GM12878 (cell line): ENCODE measurements around the gene RAP1A. TPM values are rescaled to one million over a fixed set of nuclear protein-coding genes. Genes with fewer than 3 reads are reported as not detected.

ENCODE experiments used
- ATAC-seq: fragments of 200-7000 bp; cut with Tn5 transposase; 3 replicates; pipeline ENCODE4 v1.9.1; 2020; ENCODE audit warnings: mild to moderate bottlenecking, moderate library complexity
- BruUV-seq: library from RNA; stranded (reverse); fragments of 400-500 nt; replicated peaks from 2 replicates; lab custom pipeline; 2021; lab: Mats Ljungman, UMichigan
- CTCF ChIA-PET: fragments of 300-600 bp; sonication (Branson Sonifier 250); formaldehyde crosslinking; extraction: SDS; loops from one replicate; lab custom pipeline; 2021; ENCODE audit warnings: inconsistent platforms; lab: Yijun Ruan, JAX
- POLR2A ChIA-PET: fragments of 350-600 bp; formaldehyde crosslinking; extraction: SDS; loops from one replicate; lab custom pipeline; 2021; ENCODE audit warnings: inconsistent platforms; lab: Charles Lee
- RAD21 ChIA-PET: fragments of 300-600 bp; sonication (Branson Sonifier 250); formaldehyde crosslinking; loops from one replicate; lab custom pipeline; 2023; ENCODE audit warnings: antibody characterized with exemption; ENCODE audit not compliant: unreplicated experiment; lab: Charles Lee
- SMC1A ChIA-PET: fragments of 300-600 bp; sonication (Branson Sonifier 250); formaldehyde crosslinking; loops from one replicate; lab custom pipeline; 2023; ENCODE audit not compliant: unreplicated experiment, uncharacterized antibody; lab: Charles Lee
- DNase-seq: peaks from one replicate; pipeline ENCODE4 v3.0.0-alpha.2; 2011; ENCODE audit warnings: low read depth, low spot score
- FAIRE-seq: peaks from 3 replicates; lab custom pipeline; 2011; peaks lifted over from hg19 to GRCh38; lab: Jason Lieb, UNC
- H2AFZ ChIP-seq: 2 replicates; pipeline ENCODE4 v1.6.0; 2011; ENCODE audit warnings: low read depth, low read length, control low read depth; ENCODE audit not compliant: control insufficient read depth
- H3K27ac ChIP-seq: 2 replicates; pipeline ENCODE4 v1.5.1; 2011; ENCODE audit warnings: control low read depth; ENCODE audit not compliant: control insufficient read depth, insufficient read depth
- H3K27me3 ChIP-seq, 2 experiments: replicated peaks in 1 of 2; 2 replicates each; pipeline versions ENCODE4 v1.6.0 to v1.6.1; 2011; ENCODE audit warnings: low read length in 1 of 2; ENCODE audit not compliant: control insufficient read depth in 2 of 2, insufficient read depth in 2 of 2
- H3K36me3 ChIP-seq, 2 experiments: 2 replicates each; pipeline ENCODE4 v1.5.1; 2011; ENCODE audit warnings: low read length in 1 of 2; ENCODE audit not compliant: control insufficient read depth in 2 of 2, insufficient read depth in 2 of 2
- H3K4me1 ChIP-seq: 2 replicates; pipeline ENCODE4 v1.6.1; 2011; ENCODE audit warnings: mild to moderate bottlenecking, low read length, moderate library complexity, mixed read lengths; ENCODE audit not compliant: control insufficient read depth, insufficient read depth
- H3K4me2 ChIP-seq: 2 replicates; pipeline ENCODE4 v1.6.0; 2011; ENCODE audit warnings: control low read depth; ENCODE audit not compliant: control insufficient read depth, insufficient read depth
- H3K4me3 ChIP-seq: fragments of 200-600 bp; sonication (generic); 2 replicates; pipeline ENCODE4 v1.5.1; 2016
- H3K79me2 ChIP-seq: 2 replicates; pipeline ENCODE4 v1.6.0; 2011; ENCODE audit warnings: low read length; ENCODE audit not compliant: control insufficient read depth, insufficient read depth
- H3K9ac ChIP-seq: 2 replicates; pipeline ENCODE4 v1.8.0; 2011; ENCODE audit warnings: low read length, control low read depth, mixed read lengths; ENCODE audit not compliant: control insufficient read depth, insufficient read depth
- H3K9me3 ChIP-seq: replicated peaks from 3 replicates; pipeline ENCODE4 v1.5.1; 2011; ENCODE audit warnings: mild to moderate bottlenecking, low read length; ENCODE audit not compliant: control insufficient read depth, insufficient read depth
- H4K20me1 ChIP-seq: 2 replicates; pipeline ENCODE4 v1.6.0; 2011; ENCODE audit not compliant: control insufficient read depth, insufficient read depth
- CREB1 ChIP-seq: IDR thresholded peaks from 2 replicates; pipeline ENCODE4 v1.6.1; 2012; ENCODE audit warnings: low read depth, mild to moderate bottlenecking, inconsistent platforms
- EZH2 ChIP-seq: IDR thresholded peaks from 2 replicates; pipeline ENCODE4 v1.6.1; 2012; ENCODE audit warnings: low read depth, mild to moderate bottlenecking, control low read depth, inconsistent platforms, low read length, borderline replicate concordance; ENCODE audit not compliant: control insufficient read depth
- LARP7 ChIP-seq: fragments of 450-650 bp; IDR thresholded peaks from 2 replicates; pipeline ENCODE4 v1.6.1; 2017; ENCODE audit warnings: mild to moderate bottlenecking
- POLR2AphosphoS2 ChIP-seq: IDR thresholded peaks from 2 replicates; pipeline ENCODE4 v1.6.1; 2011; ENCODE audit warnings: low read depth, mild to moderate bottlenecking, low read length, improper control_type of control experiment, moderate library complexity
- SMAD1 ChIP-seq: fragments of 450-650 bp; IDR thresholded peaks from 2 replicates; pipeline ENCODE4 v1.6.1; 2018; ENCODE audit warnings: mild to moderate bottlenecking, low read depth; ENCODE audit not compliant: partially characterized antibody
- SREBF2 ChIP-seq: IDR thresholded peaks from 2 replicates; pipeline ENCODE4 v1.6.1; 2012; ENCODE audit warnings: mild to moderate bottlenecking, low read length
- SRF ChIP-seq, 2 experiments: IDR thresholded peaks; 2 replicates each; pipeline ENCODE4 v1.6.1; 2011; ENCODE audit warnings: low read depth in 2 of 2, low read length in 2 of 2, mild to moderate bottlenecking in 1 of 2, moderate library complexity in 1 of 2
- whole genome bisulfite sequencing: methylation state at CpG from one replicate; pipeline ENCODE4 v1.1.6; 2016; ENCODE audit warnings: low lambda C conversion rate; ENCODE audit not compliant: insufficient replicate concordance, insufficient coverage; ENCODE audit errors: missing lambda C conversion rate; 5-methylcytosine and 5-hydroxymethylcytosine counted together
- in situ Hi-C: fragments of 300-500 bp; cut with MboI; formaldehyde crosslinking; loops from 9 replicates; pipeline ENCODE4 v1.14.3; 2018; ENCODE audit warnings: mixed read lengths
- intact Hi-C: fragments of 100-400 bp; cut with micrococcal nuclease; formaldehyde crosslinking; loops from one replicate; pipeline ENCODE4 v1.14.2; 2022; ENCODE audit not compliant: unreplicated experiment
- polyA plus RNA-seq, 11 experiments: library from polyadenylated mRNA; depleted of rRNA in 4 of 11; unstranded in 6 of 11; stranded (reverse) in 5 of 11; fragments of >200 nt; fragmentation: Nextera tagmentation in 4 of 11; fragmentation: Illumina TruSeq in 1 of 11; extraction: Ambion mirVana in 4 of 11; extraction: Trizol in 1 of 11; gene quantifications; 1 replicate in 1 of 11; 2 replicates in 10 of 11; pipeline versions ENCODE4 v1.2.1 to v1.2.3, GENCODE V29; 2011 to 2016; ENCODE audit warnings: inconsistent platforms in 2 of 11, missing spikeins in 2 of 11, low read depth in 1 of 11
- total RNA-seq, 4 experiments: library from RNA; depleted of rRNA in 3 of 4; stranded (reverse); fragments of >200 nt in 3 of 4; fragmentation: Illumina TruSeq in 1 of 4; extraction: Trizol in 1 of 4; gene quantifications; 2 replicates each; pipeline versions ENCODE4 v1.2.1 to v1.2.3, GENCODE V29; 2013 to 2021
- TF ChIP-seq, protein P1 (sequence below): fragments of 450-650 bp; IDR thresholded peaks from 2 replicates; pipeline ENCODE4 v1.6.1; 2017; ENCODE audit warnings: mild to moderate bottlenecking, low read depth, inconsistent platforms; ENCODE audit not compliant: poor library complexity, severe bottlenecking

The RAP1A gene
- total and polyA plus RNA-seq, 10 of the 15 experiments (the other 5 are each of a cell fraction or from before 2014, with no cell fraction given), result 38.4 to 213 (median 86.0) TPM

DNA sequence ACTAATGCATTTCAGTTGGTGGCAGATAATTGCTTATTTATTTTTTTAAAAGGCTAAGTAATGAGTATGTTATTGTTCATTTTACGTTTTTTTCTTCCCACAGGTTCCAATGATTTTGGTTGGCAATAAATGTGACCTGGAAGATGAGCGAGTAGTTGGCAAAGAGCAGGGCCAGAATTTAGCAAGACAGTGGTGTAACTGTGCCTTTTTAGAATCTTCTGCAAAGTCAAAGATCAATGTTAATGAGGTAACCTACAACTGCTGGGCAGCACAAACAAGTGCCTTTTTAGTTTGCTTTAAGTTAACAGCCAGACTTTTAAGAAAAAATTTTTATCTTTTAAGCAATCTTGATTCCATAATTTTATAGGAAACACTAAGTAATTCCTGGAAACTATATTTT is 84.7 kb downstream of the RAP1A start:
- Histone ChIP-seq H3K27ac (no peak overlapping the region), H3K36me3 (peaks cover 9 to 57% of the 10 kb centered on the region in 2 experiments), H3K4me3 (no peak overlapping the region), H3K9ac (no peak overlapping the region), H3K9me3 (no peaks in the 10 kb centered on the region), H4K20me1 (no peaks in the 10 kb centered on the region), H3K27me3 (no peaks in the 10 kb centered on the region), H2AFZ (no peak overlapping the region), H3K4me2 (no peak overlapping the region), H3K79me2 (peaks cover 3% of the 10 kb centered on the region), H3K4me1 (peaks cover 11% of the 10 kb centered on the region)
- DNase-seq (no peak), FAIRE-seq (no peak), ATAC-seq (no peak)
- 96% methylated on average over 2 of the region's 2 CpGs for WGBS
- ChIA-PET POLR2A (no interaction called here), CTCF (interaction anchor here (1.0 to 11.3 kb wide), 5 partner anchors 10 to 196 kb away, joined by 3 to 101 read pairs (median 5); no protein-coding TSS in a partner anchor), RAD21 (no interaction called here), SMC1A (interaction anchor here (1.0 to 9.9 kb wide), 5 partner anchors 9 to 196 kb away, joined by 4 to 90 read pairs (median 6); no protein-coding TSS in a partner anchor)
- in situ Hi-C loops, result no loop called here
- no peak for TF ChIP-seq POLR2AphosphoS2
- no peak for TF ChIP-seq CREB1
- no peak for TF ChIP-seq SREBF2
- TF ChIP-seq LARP7, result no peak
- no peak for TF ChIP-seq SMAD1
- no peak for TF ChIP-seq EZH2
- TF ChIP-seq, protein P1, sequence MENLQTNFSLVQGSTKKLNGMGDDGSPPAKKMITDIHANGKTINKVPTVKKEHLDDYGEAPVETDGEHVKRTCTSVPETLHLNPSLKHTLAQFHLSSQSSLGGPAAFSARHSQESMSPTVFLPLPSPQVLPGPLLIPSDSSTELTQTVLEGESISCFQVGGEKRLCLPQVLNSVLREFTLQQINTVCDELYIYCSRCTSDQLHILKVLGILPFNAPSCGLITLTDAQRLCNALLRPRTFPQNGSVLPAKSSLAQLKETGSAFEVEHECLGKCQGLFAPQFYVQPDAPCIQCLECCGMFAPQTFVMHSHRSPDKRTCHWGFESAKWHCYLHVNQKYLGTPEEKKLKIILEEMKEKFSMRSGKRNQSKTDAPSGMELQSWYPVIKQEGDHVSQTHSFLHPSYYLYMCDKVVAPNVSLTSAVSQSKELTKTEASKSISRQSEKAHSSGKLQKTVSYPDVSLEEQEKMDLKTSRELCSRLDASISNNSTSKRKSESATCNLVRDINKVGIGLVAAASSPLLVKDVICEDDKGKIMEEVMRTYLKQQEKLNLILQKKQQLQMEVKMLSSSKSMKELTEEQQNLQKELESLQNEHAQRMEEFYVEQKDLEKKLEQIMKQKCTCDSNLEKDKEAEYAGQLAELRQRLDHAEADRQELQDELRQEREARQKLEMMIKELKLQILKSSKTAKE, result no peak
- no peak for TF ChIP-seq SRF (IDR thresholded peaks at IDR 0.05; ENCODE audit: low read depth in 2 of 2, low read length in 2 of 2)
- intact Hi-C loops, result no loop called here
- no TSS peak for BruUV-seq
